Peyer's patch (tissue), 4 donors: ENCODE measurements around the gene COL9A3.

Experiments used
- POLR2A ChIP-seq, 2 donors: fragments of 450-650 bp; IDR thresholded peaks; one replicate each; pipeline ENCODE4 v1.5.1; 2017; ENCODE audit warnings: antibody characterized with exemption in 2 of 2, mild to moderate bottlenecking in 2 of 2, moderate library complexity in 2 of 2
- TF ChIP-seq, protein P1 (sequence below), 6 experiments: fragments of 450-650 bp in 4 of 6; fragments of 200-600 bp in 2 of 6; sonication (generic) in 1 of 6; IDR thresholded peaks; one replicate each; pipeline ENCODE4 v1.5.1; 2017 to 2019; ENCODE audit warnings: antibody characterized with exemption in 6 of 6, mild to moderate bottlenecking in 3 of 6, moderate library complexity in 1 of 6

DNA sequence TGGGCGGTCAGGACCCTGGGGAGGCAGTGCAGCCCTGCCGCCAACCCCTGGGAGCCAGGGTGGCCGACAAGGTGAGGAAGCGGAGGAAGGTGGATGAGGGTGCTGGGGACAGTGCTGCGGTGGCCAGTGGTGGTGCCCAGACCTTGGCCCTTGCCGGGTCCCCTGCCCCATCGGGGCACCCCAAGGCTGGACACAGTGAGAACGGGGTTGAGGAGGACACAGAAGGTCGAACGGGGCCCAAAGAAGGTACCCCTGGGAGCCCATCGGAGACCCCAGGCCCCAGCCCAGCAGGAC is 4.0 kb upstream of the COL9A3 start:
- TF ChIP-seq, protein P1, sequence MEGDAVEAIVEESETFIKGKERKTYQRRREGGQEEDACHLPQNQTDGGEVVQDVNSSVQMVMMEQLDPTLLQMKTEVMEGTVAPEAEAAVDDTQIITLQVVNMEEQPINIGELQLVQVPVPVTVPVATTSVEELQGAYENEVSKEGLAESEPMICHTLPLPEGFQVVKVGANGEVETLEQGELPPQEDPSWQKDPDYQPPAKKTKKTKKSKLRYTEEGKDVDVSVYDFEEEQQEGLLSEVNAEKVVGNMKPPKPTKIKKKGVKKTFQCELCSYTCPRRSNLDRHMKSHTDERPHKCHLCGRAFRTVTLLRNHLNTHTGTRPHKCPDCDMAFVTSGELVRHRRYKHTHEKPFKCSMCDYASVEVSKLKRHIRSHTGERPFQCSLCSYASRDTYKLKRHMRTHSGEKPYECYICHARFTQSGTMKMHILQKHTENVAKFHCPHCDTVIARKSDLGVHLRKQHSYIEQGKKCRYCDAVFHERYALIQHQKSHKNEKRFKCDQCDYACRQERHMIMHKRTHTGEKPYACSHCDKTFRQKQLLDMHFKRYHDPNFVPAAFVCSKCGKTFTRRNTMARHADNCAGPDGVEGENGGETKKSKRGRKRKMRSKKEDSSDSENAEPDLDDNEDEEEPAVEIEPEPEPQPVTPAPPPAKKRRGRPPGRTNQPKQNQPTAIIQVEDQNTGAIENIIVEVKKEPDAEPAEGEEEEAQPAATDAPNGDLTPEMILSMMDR (IDR thresholded peaks at IDR 0.05): no peak
- no peak for TF ChIP-seq POLR2A (IDR thresholded peaks at IDR 0.05)
